GM20000 (cell line): Measurements from ENCODE around the gene PSMD1.

Experiments
- DNase-seq: peaks from one replicate; pipeline ENCODE4 v3.0.0; 2012; ENCODE audit warnings: low spot score
- TF ChIP-seq, protein P1 (sequence below): IDR thresholded peaks from 2 replicates; pipeline ENCODE4 v1.5.1; 2012; ENCODE audit warnings: mild to moderate bottlenecking, control low read depth; ENCODE audit errors: extremely low read depth, missing control alignments

The PSMD1 gene

GRCh38 chr2:231207734-231208133 lies 151.1 kb downstream of the PSMD1 start:
- DNase-seq: no peak
- TF ChIP-seq, protein P1, sequence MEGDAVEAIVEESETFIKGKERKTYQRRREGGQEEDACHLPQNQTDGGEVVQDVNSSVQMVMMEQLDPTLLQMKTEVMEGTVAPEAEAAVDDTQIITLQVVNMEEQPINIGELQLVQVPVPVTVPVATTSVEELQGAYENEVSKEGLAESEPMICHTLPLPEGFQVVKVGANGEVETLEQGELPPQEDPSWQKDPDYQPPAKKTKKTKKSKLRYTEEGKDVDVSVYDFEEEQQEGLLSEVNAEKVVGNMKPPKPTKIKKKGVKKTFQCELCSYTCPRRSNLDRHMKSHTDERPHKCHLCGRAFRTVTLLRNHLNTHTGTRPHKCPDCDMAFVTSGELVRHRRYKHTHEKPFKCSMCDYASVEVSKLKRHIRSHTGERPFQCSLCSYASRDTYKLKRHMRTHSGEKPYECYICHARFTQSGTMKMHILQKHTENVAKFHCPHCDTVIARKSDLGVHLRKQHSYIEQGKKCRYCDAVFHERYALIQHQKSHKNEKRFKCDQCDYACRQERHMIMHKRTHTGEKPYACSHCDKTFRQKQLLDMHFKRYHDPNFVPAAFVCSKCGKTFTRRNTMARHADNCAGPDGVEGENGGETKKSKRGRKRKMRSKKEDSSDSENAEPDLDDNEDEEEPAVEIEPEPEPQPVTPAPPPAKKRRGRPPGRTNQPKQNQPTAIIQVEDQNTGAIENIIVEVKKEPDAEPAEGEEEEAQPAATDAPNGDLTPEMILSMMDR: no peak

DNA sequence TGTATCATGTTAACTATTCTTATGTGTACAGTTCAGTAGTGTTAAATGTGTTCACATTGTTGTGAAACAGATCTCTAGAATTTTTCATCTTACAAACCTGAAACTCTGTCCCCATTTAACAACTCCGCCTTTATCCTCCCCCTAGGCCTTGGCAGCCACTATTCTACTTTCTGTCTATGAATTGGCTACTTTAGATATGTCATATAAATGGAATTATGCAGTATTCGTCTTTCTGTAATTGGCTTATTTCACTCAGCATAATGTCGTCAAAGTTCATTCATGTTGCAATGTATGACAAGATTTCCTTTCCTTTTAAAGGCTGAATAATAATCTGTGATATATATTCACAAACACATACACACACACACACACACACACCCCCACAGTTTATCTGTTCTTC lies 154.1 kb downstream of the PSMD1 start:
- DNase-seq: no peak
- TF ChIP-seq, protein P1: no peak

DNA sequence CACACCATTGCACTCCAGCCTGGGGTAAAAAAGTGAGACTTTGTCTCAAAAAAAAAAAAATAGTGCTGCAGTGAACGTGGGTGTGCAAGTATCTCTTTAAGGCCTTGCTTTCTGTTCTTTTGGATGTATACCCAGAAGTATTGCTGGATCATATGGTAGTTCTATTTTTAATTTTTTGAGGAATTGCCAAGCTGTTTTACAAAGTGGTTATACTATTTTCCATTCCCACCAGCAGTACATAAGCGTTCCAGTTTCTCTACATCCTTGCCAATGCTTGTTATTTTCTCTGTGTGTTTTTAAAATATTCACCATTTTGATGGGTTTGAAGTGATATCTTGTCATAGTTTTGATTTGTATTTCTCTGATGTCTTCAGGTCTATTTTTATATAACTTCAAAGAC lies 154.8 kb downstream of the PSMD1 start:
- no peak for DNase-seq
- TF ChIP-seq, protein P1: no peak

DNA sequence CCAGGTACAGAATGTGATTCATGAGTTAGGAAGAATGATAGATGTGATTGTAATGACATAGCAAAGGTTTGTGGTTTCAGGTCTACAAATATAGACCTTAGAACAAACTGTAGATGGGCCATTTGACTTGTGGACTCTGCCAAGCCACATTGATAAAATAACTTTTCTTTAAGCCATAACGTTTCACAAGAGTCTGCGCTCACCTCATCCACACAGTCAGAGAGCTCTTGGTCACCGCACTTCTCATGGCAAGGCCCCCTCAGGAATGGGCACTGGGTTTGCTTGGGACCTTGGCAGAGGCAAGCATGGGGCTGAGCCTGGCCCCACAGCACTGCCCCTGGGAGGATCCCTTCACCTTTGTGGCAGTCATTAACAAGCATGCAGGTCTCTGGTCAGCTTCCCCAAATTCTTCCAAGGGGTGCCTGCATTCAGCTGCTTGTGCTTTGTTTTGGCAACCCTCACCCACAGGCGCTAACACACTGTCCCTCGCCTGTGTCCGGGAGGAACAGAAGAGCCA lies 155.7 kb downstream of the PSMD1 start:
- TF ChIP-seq, protein P1: no peak
- DNase-seq: no peak

DNA sequence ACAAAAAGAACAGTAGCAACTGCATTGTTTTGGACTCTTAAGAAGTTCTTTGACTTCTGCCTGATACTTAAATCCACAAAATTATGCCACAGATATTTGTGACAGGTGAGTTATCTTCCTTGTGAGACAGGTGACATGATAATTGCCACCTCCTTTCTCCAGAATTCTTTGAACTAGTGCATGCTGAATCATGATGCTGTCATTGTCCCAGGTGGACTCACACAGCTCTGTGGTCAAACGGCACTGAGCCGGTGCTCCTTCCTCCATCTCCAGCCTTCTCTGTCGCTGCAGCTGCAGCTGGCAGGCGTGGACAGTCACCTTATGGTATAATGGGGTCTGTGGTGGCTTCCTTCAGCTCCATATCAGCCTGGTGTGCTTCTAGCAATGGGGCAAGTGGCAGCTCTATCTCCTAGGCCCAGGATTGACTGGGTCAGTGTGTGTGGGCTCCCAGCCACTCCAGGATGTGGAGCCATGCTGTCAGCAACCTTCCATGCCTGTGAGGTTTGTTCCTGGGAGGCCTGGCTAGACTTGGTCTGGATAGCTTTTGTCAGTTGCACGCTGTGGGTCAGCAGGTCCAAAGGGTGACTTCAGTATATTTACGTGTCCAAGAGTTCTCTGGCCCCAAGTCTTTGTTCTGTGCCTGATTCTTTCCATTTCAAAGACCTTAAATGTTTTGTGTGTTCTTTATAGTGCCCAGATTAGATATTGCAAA lies 157.4 kb downstream of the PSMD1 start:
- no peak for DNase-seq
- TF ChIP-seq, protein P1: no peak

- TF ChIP-seq, protein P1: no peak
Observed at GRCh38 chr2:231218366-231218765, 161.7 kb downstream of the PSMD1 start.

DNA sequence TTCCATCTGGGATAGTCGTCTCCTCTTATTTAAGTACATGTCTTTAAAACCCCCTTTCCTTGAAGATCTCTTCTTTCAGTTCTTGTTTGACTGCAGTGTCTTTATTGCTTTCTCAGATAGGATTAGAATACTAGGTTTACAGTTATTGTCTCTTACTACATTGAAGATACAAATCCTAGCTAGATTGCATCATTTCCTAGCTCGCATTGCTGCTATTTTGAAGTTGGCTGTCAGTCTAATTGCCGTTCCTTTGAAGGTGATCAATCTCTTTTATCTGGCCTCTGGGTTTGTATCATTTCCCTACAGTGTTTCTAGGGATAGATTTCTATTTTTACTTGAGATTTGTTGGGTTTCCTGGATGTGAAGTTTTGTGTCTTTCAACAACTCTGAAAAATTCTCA lies 162.6 kb downstream of the PSMD1 start:
- TF ChIP-seq, protein P1: no peak
- DNase-seq: no peak

More at GRCh38 chr2:231218366-231218765, 161.7 kb downstream of the PSMD1 start:
- DNase-seq: no peak
